Fibroblast of skin of left biceps (primary cell): ENCODE measurements around the gene TMEM101.
"Not testable (repeated sequence)": the region's sequence is repeated elsewhere in the genome, so short reads cannot be mapped to it uniquely, and the experiment has no call there.

Experiments used
- DNase-seq, 2 experiments: peaks; one replicate each; pipeline ENCODE4 v3.0.0-alpha.2; 2013; ENCODE audit warnings: low read depth in 2 of 2

The TMEM101 gene

GRCh38 chr17:44000871-44001460 lies 13.8 kb downstream of the TMEM101 start:
- no peak for DNase-seq

- DNase-seq = no peak
Observed at GRCh38 chr17:44000141-44000860, 14.5 kb downstream of the TMEM101 start.

GRCh38 chr17:43999024-43999423 lies 15.7 kb downstream of the TMEM101 start:
- no peak for DNase-seq

- no peak for DNase-seq
Observed at GRCh38 chr17:43998552-43998951, 16.2 kb downstream of the TMEM101 start.

GRCh38 chr17:43997180-43997579 lies 17.6 kb downstream of the TMEM101 start:
- DNase-seq = not testable (repeated sequence)

GRCh38 chr17:43995150-43995471 lies 19.7 kb downstream of the TMEM101 start:
- no peak for DNase-seq

- peak; percentile 25 to 36 for DNase-seq
Observed at GRCh38 chr17:43994272-43995149, 20.3 kb downstream of the TMEM101 start.

GRCh38 chr17:43992641-43993040 lies 22.1 kb downstream of the TMEM101 start:
- DNase-seq = no peak

DNA sequence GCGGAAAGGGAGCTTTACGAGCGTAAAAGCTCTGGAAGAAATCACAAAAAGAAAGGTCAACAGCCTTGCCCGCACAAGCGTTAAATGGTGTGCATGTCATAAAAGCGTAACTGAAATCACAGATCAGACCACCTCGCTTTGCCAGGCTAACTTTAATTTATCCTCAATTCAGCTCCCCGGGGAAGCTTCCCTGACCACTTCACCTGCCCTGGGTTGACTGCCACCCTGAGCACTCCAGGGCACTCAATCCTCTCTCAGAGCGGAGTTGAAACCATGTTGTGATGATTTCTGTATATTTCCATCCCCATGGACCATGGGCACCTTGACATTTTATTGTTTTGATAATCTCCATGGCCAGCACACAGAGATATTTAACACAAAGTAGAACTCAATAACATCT lies 26.5 kb downstream of the TMEM101 start:
- DNase-seq = no peak

GRCh38 chr17:43987131-43988021 lies 27.4 kb downstream of the TMEM101 start:
- no peak for DNase-seq

GRCh38 chr17:43986225-43986981 lies 28.4 kb downstream of the TMEM101 start:
- DNase-seq = no peak

GRCh38 chr17:43984521-43984920 lies 30.2 kb downstream of the TMEM101 start:
- no peak for DNase-seq

- DNase-seq = no peak
Observed at GRCh38 chr17:43983515-43984411, 31.0 kb downstream of the TMEM101 start.

- no peak for DNase-seq
Observed at GRCh38 chr17:43983196-43983514, 31.6 kb downstream of the TMEM101 start.

GRCh38 chr17:43982171-43982570 lies 32.6 kb downstream of the TMEM101 start:
- DNase-seq = no peak

- no peak for DNase-seq
Observed at GRCh38 chr17:43979671-43980070, 35.1 kb downstream of the TMEM101 start.

GRCh38 chr17:43979011-43979410 lies 35.8 kb downstream of the TMEM101 start:
- DNase-seq = peak in 1 of 2 experiments; percentile 12

GRCh38 chr17:43978078-43978477 lies 36.7 kb downstream of the TMEM101 start:
- DNase-seq = no peak

- no peak for DNase-seq
Observed at GRCh38 chr17:43976963-43977837, 37.6 kb downstream of the TMEM101 start.
